Activated CD4-positive, alpha-beta T cell treated with anti-CD3 and anti-CD28 coated beads, Interleukin-2, amount 50 U/mL, for 4 hours (primary cell): ENCODE measurements around the gene CPN2.

Source experiments
- DNase-seq, 2 experiments: peaks; one replicate each; pipeline ENCODE4 v3.0.0-alpha.2; 2020

Gene CPN2

DNA sequence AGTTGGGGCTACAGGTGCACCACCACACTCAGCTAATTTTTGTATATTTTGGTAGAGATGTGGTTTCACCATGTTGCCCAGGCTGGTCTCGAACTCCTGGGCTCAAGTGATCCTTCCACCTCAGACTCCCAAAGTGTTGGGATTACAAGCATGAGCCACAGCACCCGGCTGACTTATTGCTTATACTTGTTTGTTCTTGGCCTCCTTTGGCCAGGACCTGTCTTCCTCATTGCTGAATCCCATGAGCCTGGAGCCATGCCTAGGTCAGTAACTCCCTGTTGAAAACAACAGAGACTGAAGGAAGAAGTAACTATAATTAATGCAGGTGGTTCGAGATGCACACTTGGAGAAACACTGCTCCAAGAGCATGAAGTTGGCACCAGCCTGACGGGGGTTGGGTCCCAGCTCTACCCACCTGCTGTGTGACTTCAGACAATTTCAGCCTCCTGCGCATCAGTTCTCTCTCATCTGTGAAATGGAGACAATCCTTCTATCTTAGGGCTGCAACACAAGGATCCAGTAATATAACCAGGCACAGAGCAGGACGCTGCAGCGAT, 38.9 kb downstream of the CPN2 start:
- no peak for DNase-seq

DNA sequence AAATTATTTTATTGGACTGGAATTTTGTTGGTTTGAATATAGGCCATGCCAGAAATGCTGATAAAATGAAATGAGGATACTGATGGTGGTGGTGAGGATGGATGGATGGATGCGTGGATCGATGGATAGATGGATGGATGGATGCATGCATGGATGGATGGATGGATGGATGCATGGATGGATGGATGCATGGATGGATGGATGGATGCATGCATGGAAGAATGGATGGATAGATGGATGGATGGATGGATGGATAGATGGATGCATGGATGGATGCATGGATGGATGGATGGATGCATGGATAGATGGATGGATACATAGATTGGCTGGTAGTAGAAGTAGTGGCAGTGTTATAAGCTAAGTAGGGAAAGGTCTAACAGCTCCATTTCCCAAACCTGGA, 40.1 kb downstream of the CPN2 start:
- no peak for DNase-seq

DNA sequence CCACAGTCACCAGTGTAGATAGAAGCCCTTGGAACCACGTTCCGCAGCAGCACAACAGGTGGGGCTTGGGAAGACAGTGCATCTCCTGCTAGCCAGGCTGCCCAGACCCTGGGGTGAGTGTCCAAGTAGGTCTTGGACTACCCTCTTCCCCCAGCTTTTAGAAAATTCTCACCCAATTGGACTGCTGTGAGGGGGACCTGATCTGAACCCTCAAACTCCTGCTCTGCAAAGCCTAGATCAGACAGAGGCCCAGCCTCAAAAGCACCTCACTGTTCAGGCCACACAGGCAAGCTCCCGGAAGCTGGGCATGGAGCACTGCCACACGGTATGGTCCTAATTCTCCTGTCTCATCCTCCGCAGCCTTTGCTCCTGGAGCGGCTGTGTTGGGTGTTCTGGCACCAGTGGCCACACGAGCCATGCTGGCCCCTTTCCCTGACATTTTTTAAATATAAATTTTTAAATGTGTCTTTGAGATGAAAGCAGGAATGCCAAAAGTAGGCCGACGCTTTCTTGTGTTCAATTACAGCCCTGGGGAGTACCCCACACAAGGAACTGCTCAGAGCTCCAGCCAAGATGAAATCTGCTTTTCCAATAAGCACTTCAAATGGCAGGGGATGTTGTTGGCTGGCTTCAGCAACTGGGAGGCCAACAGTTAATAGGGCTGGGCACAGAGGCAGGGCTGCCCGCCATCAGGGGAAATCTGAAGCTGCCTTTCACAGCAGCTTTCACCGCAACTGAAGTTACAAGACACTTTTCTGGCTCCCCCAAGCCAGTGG, 40.9 kb downstream of the CPN2 start:
- no peak for DNase-seq

DNA sequence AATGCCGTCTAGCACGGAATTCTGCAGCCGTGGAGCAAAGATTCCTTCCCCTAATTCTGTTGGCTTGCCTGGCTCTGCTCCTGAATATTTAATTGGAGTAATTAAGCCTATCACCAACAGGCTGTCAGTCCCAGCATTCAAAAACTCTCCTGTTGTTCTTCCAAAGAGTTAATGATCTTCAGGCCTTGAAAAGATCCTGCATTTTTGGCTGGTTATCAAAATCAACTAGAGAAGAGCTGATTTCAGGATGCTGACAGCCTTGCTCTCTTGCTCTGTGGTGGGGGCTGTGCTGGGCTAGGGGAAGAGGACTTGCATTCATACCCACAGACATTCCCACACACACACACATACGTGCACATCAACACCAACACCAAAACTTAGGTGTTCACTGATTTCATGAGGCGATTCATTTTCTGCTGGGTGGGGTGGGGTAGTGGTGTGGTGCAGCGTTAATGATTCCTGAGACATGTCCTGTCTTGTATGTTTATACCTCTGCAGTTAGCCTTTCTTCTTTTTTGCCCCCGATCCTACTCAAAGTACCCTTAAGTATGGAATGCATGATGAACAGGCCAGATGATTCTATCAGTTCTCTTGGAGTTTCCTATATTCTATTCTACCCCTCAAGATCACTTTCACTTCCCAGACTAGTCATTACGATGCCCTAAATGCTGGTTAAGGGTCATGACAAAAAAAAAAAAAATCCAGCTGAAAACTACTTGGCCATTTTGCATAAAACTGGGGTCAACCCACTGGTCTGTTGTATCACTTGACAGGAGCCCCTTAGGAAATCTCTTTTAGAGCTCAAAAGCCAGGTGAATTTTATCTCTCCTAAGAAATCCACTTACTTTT, 42.3 kb downstream of the CPN2 start:
- DNase-seq = no peak

DNA sequence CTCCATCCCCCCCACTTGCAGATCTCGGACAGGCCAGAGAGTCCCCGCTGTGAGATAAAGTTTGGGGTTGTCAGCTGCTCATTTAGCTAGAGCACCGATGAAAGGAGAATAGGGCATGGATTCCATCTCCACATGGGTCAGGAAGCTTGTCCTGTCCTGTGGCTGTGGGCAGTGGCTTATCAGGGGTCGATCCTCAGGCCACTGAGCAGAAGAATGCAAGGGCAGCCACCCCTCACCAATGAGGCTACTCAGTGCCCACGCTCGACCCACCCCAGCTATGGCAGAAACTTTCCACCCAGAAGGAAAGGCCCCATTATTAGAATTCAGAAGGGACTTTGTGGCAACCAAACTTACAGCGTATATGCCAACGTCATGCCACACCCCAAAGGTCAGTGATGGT, 43.3 kb downstream of the CPN2 start:
- no peak for DNase-seq

DNA sequence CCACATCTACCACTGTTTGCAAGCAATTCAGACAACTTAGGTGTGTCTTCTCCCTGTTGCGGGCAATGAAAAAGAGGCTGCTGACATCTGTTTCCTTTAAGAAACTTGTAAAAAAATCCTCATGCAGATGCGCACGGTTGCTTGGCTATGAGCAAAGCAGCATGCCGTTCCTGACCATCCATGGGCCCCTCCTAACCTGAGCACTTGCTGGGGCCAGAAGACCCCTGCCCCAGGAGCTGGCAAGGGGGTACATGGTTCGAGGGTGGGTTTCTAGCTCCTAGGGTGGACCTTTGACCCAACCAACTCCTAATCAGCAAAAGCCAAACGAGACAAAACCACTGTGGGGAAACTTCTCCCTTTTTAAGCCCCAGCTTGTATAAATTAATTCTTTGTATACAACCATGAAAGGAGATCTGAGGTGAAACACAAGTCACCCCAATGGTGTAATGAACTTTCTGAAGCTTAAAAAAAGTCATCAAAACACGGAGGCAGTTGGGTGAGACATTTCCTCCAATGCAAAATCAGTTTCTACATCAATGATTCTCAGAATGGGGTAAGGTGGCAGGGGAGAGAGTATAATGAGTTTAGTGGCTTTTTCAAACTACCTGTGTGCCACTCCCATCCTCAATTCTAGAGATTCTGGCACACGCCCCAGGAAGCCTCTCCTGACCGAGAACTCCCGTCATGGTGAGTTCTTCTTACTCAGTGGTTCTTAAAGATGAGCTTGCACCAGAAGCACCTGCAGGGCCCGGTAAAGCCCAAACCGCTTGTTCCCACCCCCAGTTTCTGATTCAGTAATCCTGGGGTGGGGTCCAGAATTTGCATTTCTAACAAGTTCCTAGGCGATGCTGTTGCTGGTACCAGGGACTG, 44.1 kb downstream of the CPN2 start:
- DNase-seq = no peak

DNA sequence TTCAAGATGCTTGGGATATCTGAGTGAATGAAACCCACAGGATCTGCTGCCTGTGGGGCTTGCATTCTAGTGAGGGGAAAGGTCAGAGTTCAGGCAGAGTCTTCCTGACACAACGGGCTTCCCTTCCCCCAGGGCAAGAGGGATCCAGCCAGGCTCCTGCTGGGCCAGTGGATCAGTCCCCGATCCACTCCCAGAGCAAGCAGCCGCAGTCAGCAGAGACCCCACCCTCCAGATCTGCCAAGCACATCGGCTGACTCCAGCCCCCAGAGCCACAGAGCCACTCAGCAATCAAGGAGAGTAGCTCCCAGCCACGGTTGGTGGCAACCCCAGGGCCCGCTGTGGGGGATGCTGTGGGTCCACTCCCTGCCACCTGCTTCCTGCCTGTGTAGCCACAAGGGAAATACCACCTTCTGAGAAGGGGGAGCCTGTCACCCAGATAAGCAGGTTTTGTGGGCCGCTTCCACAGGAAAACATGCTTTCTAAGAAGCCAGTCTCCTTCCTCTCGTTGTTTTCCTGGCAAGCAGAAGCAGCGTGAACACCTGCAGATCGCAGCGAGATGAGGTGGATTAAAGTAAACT, 44.9 kb downstream of the CPN2 start:
- DNase-seq = peak; percentile 21 to 36

DNA sequence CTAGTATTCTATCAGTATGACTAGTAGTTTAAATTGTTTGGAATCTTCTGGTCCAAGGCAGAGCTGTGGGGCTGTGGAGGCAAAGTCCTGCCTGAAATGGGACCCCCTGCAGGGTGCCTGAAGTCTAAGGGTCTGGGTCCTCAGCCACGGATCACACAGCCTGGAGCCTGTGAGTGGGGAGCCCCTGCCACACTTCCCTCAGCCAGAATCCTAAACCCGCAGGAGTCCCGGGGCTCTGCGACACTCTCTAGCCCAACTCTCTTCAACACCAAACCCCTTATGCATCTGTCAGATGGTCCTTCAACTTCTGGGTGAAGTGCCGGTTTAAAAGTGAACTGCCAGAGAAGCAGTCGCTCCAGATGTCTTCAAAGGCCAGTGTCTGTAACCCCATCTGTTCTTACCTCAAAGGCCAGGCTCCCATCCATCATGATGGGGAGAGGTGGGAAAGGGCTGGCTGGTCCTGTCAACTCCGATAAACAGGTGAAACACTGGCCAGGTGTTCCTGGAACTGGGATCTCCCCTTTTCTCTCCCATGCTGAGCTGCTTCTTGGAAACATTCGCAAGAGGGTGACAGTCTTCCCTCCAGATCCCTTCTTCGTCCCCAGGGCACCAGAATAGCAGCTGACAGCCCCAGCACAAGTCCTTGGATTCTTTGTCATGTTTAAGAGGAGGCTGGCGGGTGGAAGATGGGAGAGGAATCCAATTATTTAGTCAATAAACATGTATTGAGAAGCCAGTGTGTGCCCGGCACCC, 45.6 kb downstream of the CPN2 start:
- no peak for DNase-seq

DNA sequence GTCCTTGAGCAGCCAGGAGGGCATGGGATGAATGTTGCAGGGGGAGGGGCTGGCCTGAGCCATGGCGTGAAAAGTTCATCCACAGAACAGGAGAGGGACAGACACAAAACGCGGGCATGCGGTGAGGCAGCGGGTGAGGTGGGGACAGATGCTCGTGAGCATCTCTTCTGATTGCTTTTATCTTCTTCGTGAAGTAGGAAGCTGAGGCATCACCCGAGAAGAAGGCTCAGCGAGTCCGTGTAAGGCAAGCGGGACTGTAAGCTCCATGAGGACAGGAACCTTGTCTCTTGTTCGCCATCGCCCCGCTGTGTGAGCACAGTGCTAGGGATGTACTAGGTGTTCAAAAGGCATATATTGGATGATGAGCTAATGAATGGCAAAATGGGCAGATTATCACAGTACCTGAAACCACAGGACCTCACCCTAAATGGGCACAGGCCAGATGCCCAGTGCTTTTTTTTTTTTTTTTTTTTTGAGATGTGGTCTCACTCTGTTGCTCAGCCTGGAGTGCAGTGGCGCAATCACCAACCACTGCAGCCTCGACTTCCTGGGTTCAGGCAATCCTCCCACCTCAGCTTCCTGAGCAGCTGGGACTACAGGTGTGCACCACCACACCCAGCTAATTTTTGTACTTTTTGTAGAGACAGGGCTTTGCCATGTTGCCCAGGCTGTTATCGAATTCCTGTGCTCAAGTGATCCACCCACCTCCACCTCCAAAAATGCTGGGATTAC, 46.8 kb downstream of the CPN2 start:
- DNase-seq = no peak

DNA sequence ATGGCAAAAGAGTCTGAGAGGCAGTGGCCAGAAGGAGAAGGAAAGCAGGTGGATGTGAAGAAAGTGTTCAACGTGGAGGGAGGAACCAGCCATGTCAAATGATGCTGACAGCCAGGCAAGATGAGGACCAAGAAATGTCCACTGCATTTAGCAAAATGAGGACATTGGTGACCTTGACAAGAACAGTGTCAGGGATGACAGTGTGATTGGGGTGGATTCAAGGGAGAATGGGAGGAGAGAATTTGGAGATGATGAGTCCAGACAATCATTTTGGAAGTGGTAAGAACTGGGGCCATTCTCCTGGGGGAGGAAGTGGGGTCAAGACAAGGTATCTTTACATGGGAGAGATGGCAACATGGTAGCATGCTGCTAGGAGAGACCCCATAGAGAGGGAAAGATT, 47.4 kb downstream of the CPN2 start:
- DNase-seq = no peak

DNA sequence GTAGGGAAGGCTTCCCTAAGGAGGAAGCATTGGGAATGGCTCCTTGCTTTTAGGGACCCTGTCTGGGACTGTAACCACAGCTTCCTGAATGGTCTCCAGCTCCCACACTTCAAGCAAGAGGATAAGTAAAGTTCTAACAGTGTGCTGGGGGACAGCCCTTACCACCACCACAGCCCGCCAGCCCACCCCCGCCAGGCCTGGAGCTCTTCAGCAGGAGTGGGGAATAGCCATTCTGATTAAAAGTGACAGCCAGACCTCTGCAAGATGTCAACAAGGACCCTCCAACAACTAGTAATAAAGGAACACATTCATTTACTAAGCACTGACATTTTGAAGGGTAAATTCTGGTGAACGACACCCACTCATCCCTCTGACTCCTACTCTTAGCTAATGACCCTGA, 49.4 kb downstream of the CPN2 start:
- DNase-seq = no peak

DNA sequence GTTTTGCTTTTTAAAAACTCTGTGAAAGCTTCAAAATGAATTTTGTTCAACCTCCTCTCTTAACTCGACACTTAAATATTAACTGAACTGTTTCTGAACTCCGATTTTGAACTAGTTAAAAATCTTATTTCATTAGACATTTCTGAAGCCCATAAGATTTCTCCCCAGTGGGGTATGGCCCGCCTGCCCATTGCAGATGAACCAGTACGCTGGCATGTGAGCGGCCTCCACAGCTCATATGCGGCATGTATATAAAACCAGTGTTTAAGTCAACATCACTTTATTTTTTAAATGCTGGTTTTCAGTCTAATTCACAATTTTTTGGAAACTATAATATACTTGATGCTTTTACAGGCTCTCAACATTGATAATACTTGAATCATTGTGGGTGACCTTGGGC, 50.2 kb downstream of the CPN2 start:
- no peak for DNase-seq

DNA sequence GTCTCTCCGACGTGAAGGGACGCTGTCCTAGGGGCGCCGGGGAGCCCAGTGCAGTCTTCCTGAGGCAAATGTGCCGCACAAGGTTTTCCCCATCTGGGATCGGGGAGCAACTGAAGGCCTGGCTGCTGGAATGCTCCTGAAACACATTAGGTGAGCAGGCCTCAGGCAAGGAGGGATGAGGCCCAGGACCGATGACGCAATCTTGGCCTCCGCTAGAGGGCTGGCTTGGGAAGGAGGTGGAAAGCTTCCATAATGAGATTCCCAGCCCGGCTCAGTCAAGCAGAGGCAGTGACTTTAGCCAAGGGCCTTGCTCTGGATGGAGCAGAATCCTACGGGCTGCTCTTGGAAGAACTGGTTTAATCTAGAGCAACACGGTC, 50.8 kb downstream of the CPN2 start:
- no peak for DNase-seq

DNA sequence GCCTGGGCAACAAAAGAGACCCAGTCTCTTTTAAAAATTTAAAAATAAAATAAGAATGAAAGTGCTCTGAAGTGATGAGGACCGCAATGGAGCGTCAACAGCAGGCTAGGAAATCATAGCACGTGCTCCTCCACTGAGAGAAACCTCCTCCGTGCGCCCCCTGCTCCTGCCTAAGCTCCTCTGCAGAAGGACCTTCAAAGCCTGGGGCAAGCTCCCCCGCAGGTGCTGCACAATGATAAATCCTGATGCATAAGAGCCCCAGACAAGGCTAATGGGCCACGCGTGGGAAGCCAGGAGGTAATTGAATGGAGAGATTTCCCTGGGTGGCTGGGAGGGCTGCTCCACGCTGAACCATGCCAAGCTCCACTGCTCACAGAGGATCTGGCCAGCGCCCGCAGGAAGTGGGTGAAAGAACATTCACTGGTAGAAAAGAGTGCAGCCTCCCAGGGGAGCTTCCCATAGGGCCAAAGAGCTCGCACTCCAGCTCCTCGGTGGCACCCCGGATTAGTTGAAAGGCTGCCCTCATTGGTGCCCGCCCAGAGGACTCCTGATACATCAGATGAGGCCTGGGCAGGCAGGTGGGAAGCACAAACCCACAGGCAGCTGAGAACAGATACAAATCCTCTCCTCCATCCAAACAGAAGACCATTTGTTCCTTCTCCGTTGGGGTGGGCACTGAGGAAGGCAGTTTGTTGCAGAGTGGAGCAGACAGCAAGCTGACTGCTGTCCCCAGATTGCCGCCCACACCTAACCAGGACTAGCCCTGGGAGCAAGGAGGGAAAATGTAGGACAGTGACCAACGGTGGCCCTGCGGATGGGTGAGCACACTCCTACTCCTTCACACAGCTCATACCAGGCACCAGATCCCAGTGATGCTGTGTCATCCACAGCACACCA, 52.5 kb downstream of the CPN2 start:
- no peak for DNase-seq

DNA sequence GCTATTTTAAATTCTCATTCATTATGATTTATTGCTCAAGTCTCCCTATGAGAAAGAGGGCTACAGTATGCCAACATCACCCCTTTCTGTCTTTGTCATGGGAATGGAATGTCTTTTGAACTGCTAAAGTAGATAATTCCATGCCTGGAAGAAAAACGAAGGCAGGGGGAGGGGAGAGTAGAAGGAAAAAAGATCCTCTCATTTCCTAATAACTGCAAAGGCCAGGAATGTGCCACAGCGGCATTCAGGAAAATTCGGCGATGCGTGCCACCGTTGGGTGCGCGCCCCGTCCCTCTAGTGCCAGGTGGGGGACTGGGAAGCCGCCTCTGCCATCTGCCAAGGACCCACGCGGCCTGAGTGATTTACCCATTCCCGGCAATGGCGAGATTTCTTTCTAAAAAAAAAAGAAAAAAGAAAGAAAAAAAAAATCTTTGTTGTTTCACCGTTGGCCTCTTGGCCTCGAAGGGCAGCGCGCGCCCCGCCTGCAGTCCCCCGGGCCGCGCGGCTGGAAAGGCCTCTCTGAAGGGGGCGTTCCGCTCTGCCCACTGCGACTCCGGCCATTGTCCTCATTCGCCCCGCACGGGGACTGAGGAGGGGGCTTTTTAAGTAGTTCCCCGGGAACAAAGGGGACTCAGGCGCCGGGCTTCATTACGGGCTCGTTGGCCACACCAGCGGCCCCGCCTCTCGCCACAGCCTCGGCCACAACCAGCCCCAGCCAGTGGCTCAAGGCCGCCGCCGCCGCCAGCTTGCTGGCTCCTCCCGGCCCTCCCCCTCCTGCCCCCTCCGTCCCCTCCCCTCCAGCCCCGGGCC, 54.5 kb downstream of the CPN2 start:
- no peak for DNase-seq

DNA sequence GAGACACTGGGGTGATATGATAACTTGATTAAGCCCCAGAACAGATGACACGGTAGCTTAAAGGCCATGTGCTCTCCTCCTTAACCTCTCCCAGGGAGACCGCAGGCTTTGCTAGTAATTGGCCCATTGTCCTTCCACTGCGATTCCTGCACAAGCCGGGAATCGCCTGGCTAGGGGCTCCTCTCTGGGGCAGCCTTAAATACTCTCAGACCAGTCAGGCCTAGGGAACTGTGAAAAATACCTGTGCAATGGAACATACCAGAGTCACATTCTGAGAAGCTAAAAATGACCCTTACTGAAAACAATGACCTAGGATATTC, 56.3 kb downstream of the CPN2 start:
- DNase-seq = no peak

DNA sequence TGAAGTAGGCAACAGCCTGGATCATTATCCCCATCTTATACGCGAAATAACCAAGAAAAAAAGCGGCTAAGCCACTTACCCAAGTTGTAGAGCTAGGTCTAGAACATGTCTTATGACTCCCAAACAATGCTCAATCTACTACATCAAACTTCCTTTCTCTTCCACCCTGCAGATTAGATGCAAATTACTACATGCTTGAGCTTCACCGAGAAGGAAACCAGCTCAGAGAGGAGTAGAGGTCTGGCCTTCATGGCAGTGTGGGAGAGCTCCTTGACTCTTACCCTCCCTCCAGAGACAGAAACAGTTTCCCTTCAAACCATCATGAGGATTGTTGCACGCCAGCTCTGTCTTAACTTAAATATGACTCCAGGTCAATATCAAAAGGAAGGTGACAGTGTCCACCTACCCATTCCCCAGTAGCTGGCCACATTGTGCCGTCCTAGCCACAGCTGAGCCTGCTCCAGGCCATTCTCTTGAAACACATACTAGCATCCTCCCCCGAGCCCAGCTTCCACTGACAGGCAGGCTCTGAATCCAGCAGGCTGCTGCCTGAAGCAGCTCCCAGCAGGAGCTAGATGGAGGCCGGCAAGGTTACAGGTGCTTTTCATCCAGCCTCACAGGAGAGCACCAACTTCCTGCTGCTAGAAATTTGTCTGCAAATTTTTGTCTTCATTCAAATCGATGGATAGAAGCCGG, 56.8 kb downstream of the CPN2 start:
- no peak for DNase-seq

DNA sequence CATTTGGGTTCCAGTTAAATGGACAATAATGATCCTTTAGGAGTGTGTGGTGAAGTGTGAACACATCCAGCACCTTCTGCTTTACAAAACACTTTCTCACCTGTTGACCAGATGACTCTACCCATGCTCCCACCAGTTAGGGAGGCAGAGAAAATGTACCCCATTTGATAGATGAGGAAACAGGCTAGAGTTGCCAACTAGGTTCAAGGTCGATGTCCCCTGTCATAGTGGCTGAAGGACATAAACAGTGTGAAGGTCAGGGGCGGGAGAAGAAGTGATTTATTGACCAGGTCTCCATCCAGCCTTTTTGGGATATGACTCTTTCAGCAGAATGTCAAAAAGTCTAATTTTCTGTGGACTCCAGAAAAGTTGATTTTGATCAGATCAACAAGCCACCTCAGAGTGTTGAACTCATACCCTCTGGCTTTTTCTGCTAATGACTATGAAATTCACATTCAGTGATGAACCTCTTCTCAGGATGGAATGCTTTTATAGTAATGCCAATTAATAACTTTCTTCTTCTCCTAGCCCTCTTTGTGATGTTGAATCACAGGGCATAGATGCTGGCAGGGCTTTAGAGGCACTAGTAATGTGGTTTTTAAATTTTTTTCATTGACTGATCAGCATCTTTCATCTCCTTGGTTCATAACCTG, 57.5 kb downstream of the CPN2 start:
- DNase-seq = no peak
